HUES48 (cell line): Measurements from ENCODE around the gene EFNA4.

Experiments used
- H3K27ac ChIP-seq: one replicate; pipeline ENCODE4 v1.7.0; 2013; ENCODE audit warnings: low read depth, low read length, inconsistent platforms
- H3K27me3 ChIP-seq: 2 replicates; pipeline ENCODE4 v1.6.1; 2013; ENCODE audit warnings: mild to moderate bottlenecking, low read length; ENCODE audit not compliant: control insufficient read depth, insufficient read depth
- H3K36me3 ChIP-seq: 2 replicates; pipeline ENCODE4 v1.6.1; 2013; ENCODE audit warnings: low read length; ENCODE audit not compliant: control insufficient read depth, insufficient read depth
- H3K4me1 ChIP-seq: 2 replicates; pipeline ENCODE4 v1.6.1; 2013; ENCODE audit warnings: mild to moderate bottlenecking, low read length; ENCODE audit not compliant: control insufficient read depth, insufficient read depth
- H3K4me3 ChIP-seq: 2 replicates; pipeline ENCODE4 v1.5.1; 2013; ENCODE audit warnings: mild to moderate bottlenecking, low read depth, low read length
- H3K9ac ChIP-seq: 2 replicates; pipeline ENCODE4 v1.6.1; 2013; ENCODE audit warnings: mild to moderate bottlenecking, low read depth, low read length, moderate library complexity
- H3K9me3 ChIP-seq: 2 replicates; pipeline ENCODE4 v1.6.1; 2013; ENCODE audit warnings: low read length; ENCODE audit not compliant: control insufficient read depth, insufficient read depth

The EFNA4 gene, protein sequence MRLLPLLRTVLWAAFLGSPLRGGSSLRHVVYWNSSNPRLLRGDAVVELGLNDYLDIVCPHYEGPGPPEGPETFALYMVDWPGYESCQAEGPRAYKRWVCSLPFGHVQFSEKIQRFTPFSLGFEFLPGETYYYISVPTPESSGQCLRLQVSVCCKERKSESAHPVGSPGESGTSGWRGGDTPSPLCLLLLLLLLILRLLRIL

DNA sequence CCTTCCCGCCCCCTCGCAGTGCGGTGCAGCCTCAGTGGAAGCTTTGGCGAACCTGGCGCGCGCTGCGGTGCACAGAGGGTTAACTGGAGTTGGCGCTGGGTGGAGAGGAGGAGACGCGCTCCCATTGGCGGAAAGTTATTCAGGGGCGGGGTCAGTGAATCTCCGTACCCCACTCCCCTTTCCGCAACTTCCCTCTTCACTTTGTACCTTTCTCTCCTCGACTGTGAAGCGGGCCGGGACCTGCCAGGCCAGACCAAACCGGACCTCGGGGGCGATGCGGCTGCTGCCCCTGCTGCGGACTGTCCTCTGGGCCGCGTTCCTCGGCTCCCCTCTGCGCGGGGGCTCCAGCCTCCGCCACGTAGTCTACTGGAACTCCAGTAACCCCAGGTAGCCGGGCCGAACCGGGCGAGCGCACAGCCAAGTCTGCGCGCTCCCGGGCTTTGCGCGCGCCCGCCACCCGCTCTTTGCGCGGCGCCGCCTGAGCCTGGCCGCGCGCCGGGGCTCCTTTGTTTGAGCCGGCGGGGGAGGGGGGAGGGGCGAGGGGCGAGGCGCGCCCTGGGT is at the start of gene EFNA4:
TSS of gene EFNA4 (plus strand) at position 191 of the 561 bp plus-strand sequence. CDS start at position 275, 84 bp downstream.
- H3K4me3 ChIP-seq: peak within 1 kb of the TSS; percentile 94
- peak within 1 kb of the TSS; percentile 95 for H3K27ac ChIP-seq
- peaks cover 16% of the 10 kb centered on the region for H3K4me1 ChIP-seq
- H3K9me3 ChIP-seq: no peaks in the 10 kb centered on the region
- peaks cover 5% of the 10 kb centered on the region; the same call in 1 of the 2 replicates for H3K27me3 ChIP-seq
- H3K9ac ChIP-seq: peak within 1 kb of the TSS; percentile 77
- H3K36me3 ChIP-seq: peaks cover 16% of the 10 kb centered on the region

DNA sequence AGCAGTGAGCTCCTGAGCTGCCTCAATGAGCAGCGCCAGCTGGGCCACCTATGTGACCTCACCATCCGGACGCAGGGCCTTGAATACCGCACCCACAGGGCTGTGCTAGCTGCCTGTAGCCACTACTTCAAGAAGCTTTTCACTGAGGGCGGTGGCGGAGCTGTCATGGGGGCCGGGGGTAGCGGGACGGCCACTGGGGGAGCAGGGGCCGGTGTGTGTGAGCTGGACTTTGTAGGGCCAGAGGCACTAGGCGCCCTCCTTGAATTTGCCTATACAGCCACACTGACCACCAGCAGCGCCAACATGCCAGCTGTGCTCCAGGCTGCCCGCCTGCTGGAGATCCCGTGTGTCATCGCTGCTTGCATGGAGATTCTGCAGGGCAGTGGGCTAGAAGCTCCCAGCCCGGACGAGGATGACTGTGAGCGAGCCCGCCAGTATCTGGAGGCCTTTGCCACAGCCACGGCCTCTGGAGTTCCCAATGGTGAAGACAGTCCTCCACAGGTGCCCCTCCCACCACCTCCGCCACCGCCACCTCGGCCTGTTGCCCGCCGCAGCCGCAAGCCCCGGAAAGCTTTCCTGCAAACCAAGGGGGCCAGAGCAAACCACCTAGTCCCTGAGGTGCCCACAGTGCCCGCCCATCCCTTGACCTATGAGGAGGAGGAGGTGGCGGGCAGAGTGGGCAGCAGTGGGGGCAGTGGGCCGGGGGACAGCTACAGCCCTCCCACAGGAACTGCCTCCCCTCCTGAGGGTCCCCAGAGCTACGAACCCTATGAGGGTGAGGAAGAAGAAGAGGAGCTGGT is 48.6 kb upstream of the EFNA4 start:
- H3K27ac ChIP-seq: no peak overlapping the region
- no peaks in the 10 kb centered on the region for H3K9me3 ChIP-seq
- H3K27me3 ChIP-seq: no peaks in the 10 kb centered on the region
- H3K36me3 ChIP-seq: peaks cover 38% of the 10 kb centered on the region
- peaks cover 30% of the 10 kb centered on the region for H3K4me1 ChIP-seq
- H3K4me3 ChIP-seq: no peak overlapping the region
- no peak overlapping the region for H3K9ac ChIP-seq

DNA sequence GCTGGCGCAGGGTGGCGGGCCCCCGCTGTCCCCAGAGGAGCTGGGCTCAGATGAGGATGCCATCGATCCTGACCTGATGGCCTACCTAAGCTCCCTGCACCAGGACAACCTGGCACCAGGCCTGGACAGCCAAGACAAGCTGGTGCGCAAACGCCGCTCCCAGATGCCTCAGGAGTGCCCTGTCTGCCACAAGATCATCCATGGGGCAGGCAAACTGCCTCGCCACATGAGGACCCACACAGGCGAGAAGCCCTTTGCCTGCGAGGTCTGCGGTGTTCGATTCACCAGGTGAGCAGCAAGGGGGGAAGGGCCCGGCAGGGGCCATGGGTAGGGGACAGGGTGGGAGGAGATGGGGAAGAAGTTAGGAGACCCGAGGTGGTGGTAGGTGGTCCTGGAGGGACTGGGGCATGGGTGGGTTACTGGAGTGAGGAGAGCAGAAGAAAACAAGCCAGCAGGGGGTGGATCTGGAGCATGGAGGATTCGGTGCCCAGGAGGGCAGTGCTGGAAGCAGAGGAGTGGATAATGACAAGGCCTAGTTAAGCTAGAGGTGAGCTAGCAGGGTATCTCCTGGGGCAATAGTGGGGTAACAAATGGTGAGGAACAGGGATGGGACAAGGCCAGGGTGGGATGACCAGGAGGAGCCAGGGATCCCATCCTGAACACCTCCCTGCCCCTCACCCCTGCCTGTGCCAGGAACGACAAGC is 47.9 kb upstream of the EFNA4 start:
- Histone ChIP-seq H3K27ac (no peak overlapping the region), H3K9me3 (no peaks in the 10 kb centered on the region), H3K4me1 (peaks cover 28% of the 10 kb centered on the region), H3K27me3 (no peaks in the 10 kb centered on the region), H3K9ac (no peak overlapping the region), H3K4me3 (no peak overlapping the region), H3K36me3 (peaks cover 38% of the 10 kb centered on the region)

DNA sequence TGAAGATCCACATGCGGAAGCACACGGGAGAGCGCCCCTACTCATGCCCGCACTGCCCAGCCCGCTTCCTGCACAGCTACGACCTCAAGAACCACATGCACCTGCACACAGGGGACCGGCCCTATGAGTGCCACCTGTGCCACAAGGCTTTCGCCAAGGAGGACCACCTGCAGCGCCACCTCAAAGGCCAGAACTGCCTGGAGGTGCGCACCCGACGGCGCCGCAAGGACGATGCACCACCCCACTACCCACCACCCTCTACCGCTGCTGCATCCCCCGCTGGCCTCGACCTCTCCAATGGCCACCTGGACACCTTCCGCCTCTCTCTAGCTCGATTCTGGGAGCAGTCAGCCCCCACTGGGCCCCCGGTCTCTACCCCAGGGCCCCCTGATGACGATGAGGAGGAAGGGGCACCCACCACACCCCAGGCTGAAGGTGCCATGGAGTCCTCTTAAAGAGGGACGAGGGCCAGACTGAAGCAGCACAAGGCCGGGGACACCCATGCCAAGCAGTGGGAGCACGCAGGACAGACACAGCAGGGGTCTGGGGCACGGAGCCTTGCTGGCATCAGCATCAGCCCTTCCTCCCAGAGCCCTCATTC is 47.2 kb upstream of the EFNA4 start:
- Histone ChIP-seq H3K4me1 (peaks cover 28% of the 10 kb centered on the region), H3K4me3 (peak overlapping the region; percentile 59; the same call in 1 of the 2 replicates), H3K27ac (peak overlapping the region; percentile 89), H3K27me3 (no peaks in the 10 kb centered on the region), H3K9ac (0 out of 2 replicates have a peak overlapping the region, but pooled peaks have one; percentile 56), H3K36me3 (peaks cover 38% of the 10 kb centered on the region), H3K9me3 (no peaks in the 10 kb centered on the region)

DNA sequence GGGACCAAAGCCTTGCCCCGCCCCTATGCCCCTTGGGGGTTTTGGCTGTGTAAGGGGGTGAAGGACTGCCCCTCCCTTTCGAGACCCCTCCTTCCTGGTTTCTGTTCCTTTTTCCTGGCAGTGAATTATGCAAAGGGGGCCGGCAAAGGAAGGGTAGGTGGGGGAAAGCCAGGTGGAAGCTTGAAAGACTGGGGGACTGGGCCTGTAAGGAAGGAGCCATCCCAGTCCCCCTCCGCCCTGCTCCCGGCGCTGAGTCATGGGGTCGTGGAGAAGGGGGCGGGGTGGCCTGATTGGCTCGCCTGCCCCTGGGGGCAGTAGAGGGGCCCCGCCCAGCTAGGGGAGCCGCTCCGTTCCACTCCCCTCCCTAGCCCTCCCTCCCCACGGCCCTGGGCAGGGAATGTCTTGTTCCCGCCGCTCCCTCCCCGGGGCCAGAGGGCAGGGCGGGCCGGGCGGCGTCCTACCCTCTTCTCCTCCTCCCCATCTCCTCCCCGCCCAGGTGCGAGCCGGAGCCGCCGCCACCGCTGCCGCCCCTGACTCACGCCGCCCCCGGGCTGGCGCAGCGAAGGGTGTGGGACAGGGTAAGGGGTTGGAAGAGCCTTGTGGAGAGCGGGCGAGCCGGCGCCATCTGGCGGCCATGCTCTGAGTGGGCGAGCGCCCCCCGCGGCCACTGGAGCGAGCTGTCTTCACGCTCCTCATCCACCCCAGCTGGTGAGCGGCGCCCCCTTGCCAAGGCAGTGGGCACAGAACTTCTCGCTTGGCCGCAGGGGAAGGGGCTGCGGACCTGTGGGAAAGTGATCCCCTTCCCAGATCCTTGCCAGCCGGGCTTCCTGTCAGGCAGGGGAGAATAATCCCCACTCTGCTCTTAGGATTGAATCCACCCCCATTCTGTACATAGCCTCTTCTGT is 46.2 kb upstream of the EFNA4 start:
- Histone ChIP-seq H3K36me3 (peaks cover 38% of the 10 kb centered on the region), H3K4me1 (peaks cover 24% of the 10 kb centered on the region), H3K9me3 (no peaks in the 10 kb centered on the region), H3K9ac (peak overlapping the region; percentile 56; the same call in 1 of the 2 replicates), H3K27ac (peak overlapping the region; percentile 89), H3K4me3 (peak overlapping the region; percentile 59), H3K27me3 (no peaks in the 10 kb centered on the region)

DNA sequence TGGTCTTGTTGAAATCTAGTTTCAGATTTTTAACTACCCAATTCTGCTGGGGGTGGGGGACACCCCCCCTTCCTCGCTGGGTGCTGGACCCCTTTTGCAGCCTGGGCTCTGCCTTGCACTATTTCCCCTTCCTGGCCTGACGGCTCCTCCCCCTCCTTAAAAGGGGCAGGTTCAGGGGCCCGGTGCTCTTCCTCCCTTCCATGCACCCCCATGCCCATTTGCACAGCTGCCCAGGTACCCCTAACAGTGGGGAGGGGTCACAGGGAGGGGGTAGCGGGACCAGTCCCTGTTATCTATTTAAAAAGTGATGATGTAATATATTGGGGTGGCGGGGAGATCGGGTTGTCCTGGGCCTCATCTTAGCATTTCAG is 45.6 kb upstream of the EFNA4 start:
- Histone ChIP-seq H3K27me3 (no peaks in the 10 kb centered on the region), H3K4me3 (peak overlapping the region; percentile 59), H3K9ac (no peak overlapping the region), H3K36me3 (peaks cover 36% of the 10 kb centered on the region), H3K27ac (no peak overlapping the region), H3K4me1 (peaks cover 19% of the 10 kb centered on the region), H3K9me3 (no peaks in the 10 kb centered on the region)

DNA sequence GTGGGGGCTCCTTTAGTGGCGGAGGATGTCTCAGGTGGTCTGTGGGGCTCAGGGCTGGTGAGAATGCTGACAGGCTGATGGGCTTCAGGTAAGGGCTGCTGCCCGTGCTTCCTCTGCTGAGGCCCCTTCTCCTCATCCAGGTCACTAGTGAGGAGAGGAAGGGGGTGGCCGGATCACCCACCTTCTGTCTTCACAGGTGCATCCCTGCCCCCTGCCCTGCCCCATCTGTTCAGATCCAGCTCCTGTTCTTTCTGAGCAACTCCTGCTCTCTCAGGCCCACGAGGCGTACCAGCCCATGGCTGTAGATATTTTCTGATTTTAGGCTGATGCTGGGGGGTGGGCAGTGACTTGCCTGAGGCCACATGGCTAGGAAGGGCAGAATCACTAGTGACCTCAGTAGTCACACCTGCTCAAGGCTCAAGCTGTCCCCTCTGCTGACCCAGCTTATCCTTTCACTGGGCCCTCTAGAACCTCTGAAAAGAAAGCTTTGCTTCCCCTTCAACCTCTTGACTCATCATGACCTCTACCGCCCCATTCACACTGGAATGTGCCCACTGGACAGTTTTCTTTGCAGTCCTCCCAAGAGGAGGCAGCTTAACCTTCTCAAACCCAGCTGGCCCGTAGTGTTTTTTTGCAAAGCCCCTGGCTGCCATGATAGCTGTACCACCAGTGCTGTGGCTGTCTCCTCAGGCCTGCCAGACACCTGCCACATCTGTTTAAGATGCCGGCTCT is 44.8 kb upstream of the EFNA4 start:
- Histone ChIP-seq H3K4me1 (peaks cover 14% of the 10 kb centered on the region), H3K27ac (no peak overlapping the region), H3K4me3 (no peak overlapping the region), H3K9me3 (no peaks in the 10 kb centered on the region), H3K36me3 (peaks cover 31% of the 10 kb centered on the region), H3K27me3 (no peaks in the 10 kb centered on the region), H3K9ac (no peak overlapping the region)

DNA sequence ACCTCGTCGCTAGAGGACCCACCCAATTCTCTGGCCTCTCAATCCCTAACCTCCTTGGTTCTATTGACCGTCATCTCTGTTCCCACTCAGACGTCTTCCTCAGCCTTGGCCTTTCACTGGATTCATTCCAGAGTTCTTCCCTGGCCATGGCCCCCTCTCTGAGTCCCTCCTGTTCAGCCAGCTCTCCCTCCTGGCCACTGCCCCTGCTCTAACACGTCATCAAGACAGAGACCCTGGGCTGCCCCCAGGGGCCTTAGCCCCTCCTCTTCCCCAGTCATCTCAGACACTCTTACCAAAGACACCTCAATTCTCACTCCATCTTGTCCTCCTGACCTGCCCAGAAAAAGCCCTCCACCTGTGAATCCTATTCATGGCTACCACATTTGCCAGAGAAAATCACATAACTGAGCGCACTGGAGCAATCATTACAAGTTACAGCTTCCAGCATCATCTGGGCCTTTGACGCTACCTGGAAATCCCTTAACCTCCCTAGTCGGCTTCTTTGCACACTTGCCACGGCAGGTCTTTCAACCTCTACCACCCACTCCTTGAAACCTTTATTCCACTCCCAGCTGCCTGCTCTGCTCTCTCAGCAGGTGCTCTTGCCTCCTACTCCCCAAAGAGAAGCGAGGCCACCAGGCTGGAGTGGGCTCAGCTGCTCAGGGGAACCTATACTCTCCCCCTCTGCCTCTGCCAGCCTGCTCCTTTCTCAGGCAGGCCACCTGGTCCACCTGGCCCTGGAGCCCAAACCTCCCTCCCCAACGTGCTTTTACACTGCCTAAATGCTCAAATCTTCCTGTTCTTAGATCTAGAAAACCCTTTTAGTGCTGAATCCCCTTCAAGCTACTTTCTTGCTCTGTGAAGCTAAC is 43.9 kb upstream of the EFNA4 start:
- H3K4me3 ChIP-seq: no peak overlapping the region
- no peak overlapping the region for H3K27ac ChIP-seq
- no peaks in the 10 kb centered on the region for H3K27me3 ChIP-seq
- H3K36me3 ChIP-seq: peaks cover 22% of the 10 kb centered on the region
- H3K4me1 ChIP-seq: peaks cover 12% of the 10 kb centered on the region
- no peak overlapping the region for H3K9ac ChIP-seq
- H3K9me3 ChIP-seq: no peaks in the 10 kb centered on the region
